T1000 (cell line): ENCODE results near the gene RSPH1.

ENCODE experiments used
- DNase-seq: peaks from one replicate; lab custom pipeline; 2025; ENCODE audit warnings: mixed read lengths; lab: John Stamatoyannopoulos, UW

Gene RSPH1

DNA sequence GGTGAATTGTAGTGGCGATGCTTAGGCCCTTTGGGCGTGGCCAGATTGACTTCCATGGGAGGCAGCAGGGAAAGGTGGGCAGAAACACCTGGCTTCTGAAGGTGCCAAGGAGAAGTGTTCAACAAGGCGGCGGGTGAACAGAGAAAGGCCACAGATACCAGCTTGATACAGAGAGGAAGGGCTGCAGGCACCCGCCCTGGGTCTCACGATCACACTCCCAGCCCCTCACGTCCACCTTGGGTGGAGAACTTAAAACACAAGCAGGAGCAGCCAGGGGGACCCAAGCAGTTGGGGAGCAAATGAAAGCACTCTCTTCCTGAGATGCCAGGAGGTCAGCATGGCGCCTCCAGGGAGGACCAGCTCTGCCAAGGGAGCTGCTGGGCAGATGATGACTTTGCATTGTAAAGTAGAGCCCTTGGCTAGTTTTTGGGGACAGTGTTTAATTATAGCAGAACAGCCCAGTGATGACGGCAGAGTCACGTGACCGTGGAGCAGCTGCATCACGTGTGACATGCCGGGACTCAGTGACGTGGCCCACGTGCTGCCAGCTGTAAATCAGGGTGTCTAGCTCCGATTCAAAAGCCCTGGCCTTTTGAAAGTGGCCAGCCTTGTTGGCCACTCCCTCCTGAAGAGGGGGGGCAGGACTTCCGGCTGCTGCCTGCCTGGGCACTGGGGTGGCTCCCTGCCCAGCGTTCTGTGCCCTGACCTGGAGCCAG, 36.6 kb upstream of the RSPH1 start:
- no peak for DNase-seq

- DNase-seq, result no peak
These were observed 35.7 kb upstream of the RSPH1 start for GRCh38 chr21:42531771-42532170.

DNA sequence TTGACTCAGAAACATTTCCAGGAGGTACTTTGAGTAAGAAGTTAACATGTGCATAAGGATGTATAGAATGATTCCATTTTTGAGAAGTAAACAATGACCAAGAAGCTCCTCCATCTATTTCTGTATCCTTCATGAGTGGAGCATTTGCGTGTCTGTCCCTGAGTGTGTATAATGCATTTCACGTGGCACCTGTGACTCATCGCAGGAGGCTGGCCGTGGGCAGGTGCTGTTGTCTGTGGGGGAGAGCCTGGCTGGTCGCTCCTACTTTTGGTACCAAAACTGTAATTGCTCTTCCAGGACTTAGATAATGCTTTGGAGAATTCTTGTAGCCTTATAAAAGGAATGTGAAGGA, 34.1 kb upstream of the RSPH1 start:
- no peak for DNase-seq

GRCh38 chr21:42527489-42528158, 31.6 kb upstream of the RSPH1 start:
- DNase-seq, result no peak

- DNase-seq, result no peak
These were observed 31.1 kb upstream of the RSPH1 start for GRCh38 chr21:42527127-42527488.

GRCh38 chr21:42526379-42526727, 30.3 kb upstream of the RSPH1 start:
- no peak for DNase-seq

GRCh38 chr21:42525676-42526378, 29.8 kb upstream of the RSPH1 start:
- no peak for DNase-seq

DNA sequence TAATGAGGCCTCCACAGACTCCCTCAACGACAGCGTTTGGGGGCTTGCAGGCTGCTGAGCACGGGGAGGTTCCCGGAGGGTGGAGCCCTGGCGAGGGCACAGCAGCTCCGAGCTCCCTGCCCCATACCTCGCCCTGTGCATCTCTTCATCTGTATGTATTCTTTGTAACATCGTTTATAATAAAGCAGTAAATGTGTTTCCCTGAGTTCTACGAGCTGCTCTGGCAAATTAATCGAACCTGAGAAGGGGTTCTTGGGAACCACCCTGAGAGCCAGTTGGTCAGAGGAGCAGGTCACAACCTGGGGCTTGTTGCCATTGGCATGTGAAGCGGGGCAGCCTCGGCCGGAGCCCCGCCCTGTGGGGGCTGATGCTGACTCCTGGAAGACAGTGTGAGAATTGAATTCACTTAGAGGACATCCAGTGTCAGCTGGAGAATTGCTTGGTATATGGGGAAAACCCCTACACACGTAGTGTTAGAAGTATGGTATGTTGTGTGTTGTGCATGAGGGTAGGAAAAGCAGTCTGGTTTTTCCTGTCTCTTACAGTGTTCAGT, 29.1 kb upstream of the RSPH1 start:
- DNase-seq, result no peak

GRCh38 chr21:42524341-42525028, 28.5 kb upstream of the RSPH1 start:
- no peak for DNase-seq

GRCh38 chr21:42523941-42524340, 27.9 kb upstream of the RSPH1 start:
- DNase-seq, result no peak

GRCh38 chr21:42523211-42523610, 27.2 kb upstream of the RSPH1 start:
- no peak for DNase-seq

GRCh38 chr21:42522771-42523170, 26.7 kb upstream of the RSPH1 start:
- DNase-seq, result no peak

DNA sequence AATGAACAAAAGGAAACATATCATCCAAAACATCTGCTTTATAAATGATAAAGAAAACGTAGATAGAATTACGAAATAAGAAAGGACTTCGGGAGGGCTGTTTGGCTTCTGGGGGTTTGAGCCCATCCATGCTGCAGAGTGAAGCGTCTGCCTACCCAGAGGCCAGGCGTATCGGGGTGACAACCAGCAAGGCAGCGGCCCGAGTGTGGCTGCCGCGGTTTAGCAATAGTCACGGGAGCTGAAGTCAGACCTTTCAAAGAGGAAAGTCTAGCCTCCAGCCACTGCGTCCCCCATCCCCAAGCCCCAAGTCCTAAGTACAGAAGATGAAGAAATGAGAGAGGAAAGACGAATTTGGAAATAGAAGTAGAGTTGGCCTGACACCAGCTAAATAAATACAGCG, 26.2 kb upstream of the RSPH1 start:
- DNase-seq, result no peak

GRCh38 chr21:42521805-42522204, 25.8 kb upstream of the RSPH1 start:
- DNase-seq, result no peak

- no peak for DNase-seq
These were observed 25.4 kb upstream of the RSPH1 start for GRCh38 chr21:42521384-42521783.

DNA sequence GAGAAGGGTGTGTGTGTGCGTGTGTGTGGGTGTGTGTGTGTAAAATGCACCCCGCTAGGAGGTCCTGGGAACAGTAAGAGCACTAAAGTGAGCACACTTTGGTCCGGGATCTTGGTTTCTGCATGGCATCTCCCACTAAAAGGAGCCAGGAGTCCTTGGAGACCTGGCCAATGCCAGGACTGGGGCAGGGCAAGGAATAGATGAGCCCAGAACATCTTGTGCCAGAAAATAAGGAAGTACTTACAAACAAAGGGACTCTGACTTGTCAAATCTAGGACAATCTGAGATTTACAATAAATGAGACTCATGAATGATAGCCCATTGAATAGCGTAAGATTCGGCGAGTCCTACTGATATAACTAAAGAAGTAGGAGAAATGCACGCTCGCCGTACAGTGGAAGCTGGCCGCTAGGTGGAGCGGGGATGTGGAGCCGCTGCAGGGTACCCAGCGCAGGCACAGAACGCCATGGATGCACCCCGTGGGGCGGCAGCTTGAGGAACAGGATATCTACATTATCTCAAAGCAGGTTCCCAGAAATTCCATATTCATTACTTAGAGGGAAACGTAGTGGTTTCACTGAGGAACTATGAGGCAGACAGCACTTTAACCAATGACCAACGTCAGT, 24.7 kb upstream of the RSPH1 start:
- DNase-seq, result no peak

DNA sequence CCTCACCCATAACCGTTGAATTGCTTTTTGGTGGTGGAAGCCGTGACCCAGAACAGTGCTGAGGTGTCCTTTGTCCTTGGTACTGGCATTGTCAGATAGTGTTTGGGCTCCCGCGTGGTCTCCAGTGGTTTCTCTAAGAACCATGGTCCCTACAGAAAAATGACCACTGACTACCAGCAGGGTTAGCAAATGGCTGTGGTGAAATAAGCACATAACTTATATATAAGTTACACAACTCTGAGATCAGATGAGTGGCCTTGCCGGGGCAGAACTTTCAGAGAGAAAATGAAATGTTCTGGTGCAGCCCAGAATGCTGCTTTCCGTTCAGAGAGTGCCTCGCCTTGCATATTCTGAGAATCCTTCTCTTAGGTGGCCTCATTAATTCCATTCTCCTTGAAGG, 22.6 kb upstream of the RSPH1 start:
- no peak for DNase-seq

DNA sequence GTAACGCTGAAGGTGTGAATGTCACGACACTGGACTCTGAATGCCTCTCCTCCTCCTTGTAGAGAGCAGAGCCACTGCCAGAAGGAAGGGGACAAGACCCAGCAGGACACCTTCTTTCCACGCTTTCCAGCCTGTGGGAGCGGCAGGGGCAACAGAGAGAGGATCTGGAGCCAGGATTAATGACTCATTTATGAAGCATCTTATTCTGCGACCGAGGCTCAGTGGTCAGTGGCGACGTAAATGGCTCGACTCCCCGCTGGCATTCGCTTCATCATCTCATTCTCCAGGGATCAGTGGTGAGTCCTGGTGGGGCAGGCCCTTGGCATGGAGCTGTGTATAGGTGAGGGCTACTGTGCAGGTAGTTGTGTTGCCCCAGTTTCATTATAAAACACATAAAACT, 22.2 kb upstream of the RSPH1 start:
- DNase-seq, result no peak

DNA sequence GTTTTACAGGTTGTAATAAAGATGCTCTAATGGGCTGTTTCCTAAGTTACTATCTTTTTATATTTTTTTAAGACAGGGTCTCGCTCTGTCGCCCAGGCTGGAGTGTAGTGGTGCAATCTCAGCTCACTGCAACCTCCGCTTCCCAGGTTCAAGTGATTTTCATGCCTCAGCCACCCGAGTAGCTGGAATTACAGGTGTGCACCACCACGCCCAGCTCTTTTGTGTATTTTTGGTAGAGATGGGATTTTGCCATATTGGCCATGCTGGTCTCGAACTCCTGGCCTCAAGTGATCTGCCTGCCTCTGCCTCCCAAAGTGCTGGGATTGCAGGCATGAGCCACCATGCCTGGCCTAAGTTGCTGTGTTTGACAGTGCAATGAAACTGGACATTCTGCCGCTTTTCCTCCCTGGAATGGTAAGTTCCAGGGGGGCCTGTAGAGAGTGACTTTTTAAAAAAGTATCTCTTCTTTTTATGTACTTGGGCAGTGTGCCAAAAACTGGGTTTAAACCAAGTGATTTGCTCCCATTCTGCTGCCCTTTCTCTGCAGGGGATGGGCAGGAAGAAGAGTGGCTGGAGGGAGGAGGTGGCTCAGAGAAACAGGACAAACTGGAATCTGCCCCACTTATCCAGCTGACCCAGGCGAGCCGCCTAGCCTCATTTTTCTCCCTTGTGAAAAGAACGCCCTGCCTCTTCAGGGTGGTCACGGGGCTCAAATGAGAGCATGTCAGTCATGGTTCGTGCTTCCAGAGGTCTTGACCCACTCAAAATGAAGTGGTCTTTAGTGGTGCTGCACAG, 19.9 kb upstream of the RSPH1 start:
- no peak for DNase-seq

DNA sequence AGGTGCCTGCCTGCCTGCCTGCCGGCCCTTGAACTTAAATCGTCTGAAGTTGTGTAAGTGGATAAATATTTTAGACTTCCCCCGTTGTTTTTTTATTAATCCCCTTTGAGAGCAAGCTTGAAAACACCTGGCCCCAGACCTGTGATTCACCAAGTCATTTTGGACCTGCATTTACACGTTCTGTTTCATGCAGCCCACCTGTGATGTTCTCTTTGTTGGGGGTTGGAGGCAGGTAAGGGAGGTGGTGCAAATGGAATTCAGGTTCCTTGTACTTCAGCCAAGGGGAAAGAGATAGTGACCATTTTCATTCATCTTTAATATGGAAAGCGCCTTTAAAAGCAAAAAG, 18.8 kb upstream of the RSPH1 start:
- DNase-seq, result no peak
